Esophagus squamous epithelium (tissue), 5 donors: Measurements from ENCODE around the gene IDH3B. TPM values are rescaled to one million over a fixed set of nuclear protein-coding genes. Genes with fewer than 3 reads are reported as not detected.

Experiments
- DNase-seq: peaks from one replicate; lab custom pipeline; 2025; lab: John Stamatoyannopoulos, UW
- H3K27ac ChIP-seq, 4 donors: fragments of 200-600 bp; sonication (generic); one replicate each; pipeline ENCODE4 v1.5.1; 2016 to 2019; ENCODE audit warnings: mild to moderate bottlenecking in 1 of 4
- H3K27me3 ChIP-seq, 4 donors: fragments of 200-600 bp; sonication (generic); 1 replicate in 3 of 4; 2 replicates in 1 of 4; pipeline versions ENCODE4 v1.5.1 to v1.6.0; 2017 to 2021; ENCODE audit warnings: antibody characterized with exemption in 1 of 4
- H3K36me3 ChIP-seq, 3 donors: fragments of 200-600 bp; sonication (generic); one replicate each; pipeline ENCODE4 v1.5.1; 2016 to 2019
- H3K4me1 ChIP-seq, 3 donors: fragments of 200-600 bp; sonication (generic); one replicate each; pipeline ENCODE4 v1.5.1; 2017 to 2019
- H3K4me3 ChIP-seq, 4 donors: fragments of 200-600 bp; sonication (generic); 1 replicate in 3 of 4; 2 replicates in 1 of 4; pipeline ENCODE4 v1.5.1; 2016 to 2019; ENCODE audit warnings: mild to moderate bottlenecking in 2 of 4, moderate library complexity in 1 of 4
- H3K9me3 ChIP-seq, 3 donors: fragments of 200-600 bp; sonication (generic); one replicate each; pipeline ENCODE4 v1.5.1; 2016 to 2019
- CTCF ChIP-seq, 6 experiments: fragments of 450-650 bp in 4 of 6; fragments of 200-600 bp in 2 of 6; sonication (generic) in 2 of 6; IDR thresholded peaks; one replicate each; pipeline ENCODE4 v1.5.1; 2016 to 2019; ENCODE audit warnings: antibody characterized with exemption in 6 of 6, mild to moderate bottlenecking in 4 of 6, moderate library complexity in 4 of 6
- POLR2A ChIP-seq, 4 donors: fragments of 450-650 bp; IDR thresholded peaks; one replicate each; pipeline ENCODE4 v1.6.1; 2017; ENCODE audit warnings: antibody characterized with exemption in 4 of 4, mild to moderate bottlenecking in 4 of 4, moderate library complexity in 3 of 4
- WGBS, 2 donors: methylation state at CpG; one replicate each; pipeline ENCODE4 v1.1.5; 2018; 5-methylcytosine and 5-hydroxymethylcytosine counted together
- intact Hi-C: fragments of 100-400 bp; cut with DNase I; formaldehyde crosslinking; loops from one replicate; pipeline ENCODE4 v1.15.0; 2022
- total RNA-seq, 4 donors: library from RNA; depleted of rRNA; stranded (reverse); fragments of >200 nt; gene quantifications; one replicate each; pipeline ENCODE4 v1.1.0, GENCODE V29; 2016
- donor health status: DM: yes; HTN: yes; CAD: no.

IDH3B gene
- total RNA-seq, 4 donors from 2014 or later, result 77.4 to 136 (median 123) TPM

DNA sequence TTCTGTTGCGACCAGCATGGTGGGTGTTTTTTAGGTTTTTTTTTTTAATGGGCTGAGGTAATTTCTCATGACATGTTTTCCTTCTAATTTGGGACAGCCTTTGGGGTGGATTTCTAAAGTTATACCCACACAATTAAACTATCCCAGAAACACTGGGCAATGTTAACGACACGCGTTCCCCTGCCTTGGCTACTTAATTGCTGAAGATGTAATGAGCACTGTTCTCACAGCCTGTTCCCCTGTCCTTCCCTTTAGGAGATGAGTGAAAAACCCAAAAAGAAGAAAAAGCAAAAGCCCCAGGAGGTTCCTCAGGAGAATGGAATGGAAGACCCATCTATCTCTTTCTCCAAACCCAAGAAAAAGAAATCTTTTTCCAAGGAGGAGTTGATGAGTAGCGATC lies 6.3 kb downstream of the IDH3B start:
- WGBS, 2 donors, result 84 to 91% methylated on average over 5 of the region's 5 CpGs
- H3K27me3 ChIP-seq, result no peaks in the 10 kb centered on the region
- H3K4me1 ChIP-seq, result peaks cover 12 to 32% (median 15%) of the 10 kb centered on the region in 3 donors
- H3K4me3 ChIP-seq, result no peak overlapping the region
- no peak for DNase-seq
- intact Hi-C loops, result no loop called here
- H3K27ac ChIP-seq, result no peak overlapping the region
- no peaks in the 10 kb centered on the region for H3K9me3 ChIP-seq
- H3K36me3 ChIP-seq, result peaks cover 42 to 92% (median 43%) of the 10 kb centered on the region in 3 donors
- TF ChIP-seq CTCF (IDR thresholded peaks at IDR 0.05) (no peak), POLR2A (IDR thresholded peaks at IDR 0.05) (no peak)

DNA sequence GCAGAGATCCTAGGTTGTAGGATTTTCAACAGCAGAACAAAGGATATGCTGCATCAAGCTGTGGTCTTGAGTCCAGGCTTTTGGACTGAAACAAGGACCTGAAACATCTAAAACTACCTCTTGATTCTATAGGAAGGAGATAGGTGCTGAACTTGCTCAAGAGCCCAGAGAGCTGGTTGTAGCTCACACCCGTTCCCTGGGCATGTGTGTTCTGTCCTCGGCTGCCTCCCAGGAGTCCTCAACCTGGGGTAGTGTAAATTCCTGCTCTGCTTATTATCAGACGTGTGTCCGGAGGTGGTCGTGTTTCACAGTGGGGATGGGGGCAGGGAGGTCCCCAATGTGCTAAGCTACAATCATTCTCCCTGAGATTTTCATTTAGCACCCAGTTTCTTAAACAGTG lies 6.8 kb downstream of the IDH3B start:
- intact Hi-C loops, result no loop called here
- peaks cover 42 to 88% (median 43%) of the 10 kb centered on the region in 3 donors for H3K36me3 ChIP-seq
- no peak for DNase-seq

GRCh38 chr20:2656471-2657117 lies 7.4 kb downstream of the IDH3B start:
- 77 to 90% methylated on average over 10 to 11 of the region's 12 CpGs for WGBS, 2 donors
- no peaks in the 10 kb centered on the region for H3K9me3 ChIP-seq
- intact Hi-C loops, result no loop called here

More for the DNA sequence above, 6.8 kb downstream of the IDH3B start:
- H3K27me3 ChIP-seq, result no peaks in the 10 kb centered on the region
- no peak overlapping the region for H3K4me3 ChIP-seq
- H3K4me1 ChIP-seq, result peaks cover 10 to 29% (median 15%) of the 10 kb centered on the region in 3 donors
- WGBS, 2 donors, result 75 to 86% methylated on average over 4 to 5 of the region's 5 CpGs
- H3K9me3 ChIP-seq, result no peaks in the 10 kb centered on the region
- TF ChIP-seq CTCF (IDR thresholded peaks at IDR 0.05), result no peak
- TF ChIP-seq POLR2A (IDR thresholded peaks at IDR 0.05), result no peak
- H3K27ac ChIP-seq, result no peak overlapping the region

GRCh38 chr20:2655331-2656116 lies 8.5 kb downstream of the IDH3B start:
- Histone ChIP-seq H3K27me3 (no peaks in the 10 kb centered on the region), H3K36me3 (peaks cover 36 to 71% (median 42%) of the 10 kb centered on the region in 3 donors), H3K27ac (no peak overlapping the region), H3K4me3 (no peak overlapping the region), H3K4me1 (peaks cover 15 to 41% (median 22%) of the 10 kb centered on the region in 3 donors), H3K9me3 (no peaks in the 10 kb centered on the region)
- 86 to 92% methylated on average over 10 to 14 of the region's 17 CpGs for WGBS, 2 donors
- TF ChIP-seq CTCF (IDR thresholded peaks at IDR 0.05), result no peak
- TF ChIP-seq POLR2A (IDR thresholded peaks at IDR 0.05), result no peak
- intact Hi-C loops, result no loop called here
- DNase-seq, result no peak

More at GRCh38 chr20:2656471-2657117, 7.4 kb downstream of the IDH3B start:
- no peak for DNase-seq
- H3K36me3 ChIP-seq, result peaks cover 42 to 81% (median 43%) of the 10 kb centered on the region in 3 donors
- H3K4me3 ChIP-seq, result no peak overlapping the region
- no peak for TF ChIP-seq POLR2A (IDR thresholded peaks at IDR 0.05)
- no peak for TF ChIP-seq CTCF (IDR thresholded peaks at IDR 0.05)
- H3K4me1 ChIP-seq, result peaks cover 10 to 31% (median 15%) of the 10 kb centered on the region in 3 donors
- H3K27ac ChIP-seq, result no peak overlapping the region
- no peaks in the 10 kb centered on the region for H3K27me3 ChIP-seq

- no peak overlapping the region for H3K27ac ChIP-seq
- DNase-seq, result no peak
- intact Hi-C loops, result no loop called here
- no peaks in the 10 kb centered on the region for H3K27me3 ChIP-seq
- H3K36me3 ChIP-seq, result peaks cover 32 to 64% (median 42%) of the 10 kb centered on the region in 3 donors
- TF ChIP-seq CTCF (IDR thresholded peaks at IDR 0.05), result no peak
- no peak for TF ChIP-seq POLR2A (IDR thresholded peaks at IDR 0.05)
- H3K9me3 ChIP-seq, result no peaks in the 10 kb centered on the region
- peak overlapping the region in 1 of 4 donors; percentile 93 for H3K4me3 ChIP-seq
- 40 to 100% methylated on average over 1 to 2 of the region's 3 CpGs for WGBS, 2 donors
- H3K4me1 ChIP-seq, result peaks cover 15 to 41% (median 22%) of the 10 kb centered on the region in 3 donors
Measured at GRCh38 chr20:2654831-2655230, 9.2 kb downstream of the IDH3B start.
